Transverse colon (tissue), 4 donors: ENCODE data around the gene IYD. TPM values are rescaled to one million over a fixed set of nuclear protein-coding genes. Genes with fewer than 3 reads are reported as not detected.

ENCODE experiments used
- DNase-seq: peaks from one replicate; pipeline ENCODE4 v3.0.0-alpha.2; 2019
- H3K27ac ChIP-seq, 4 donors: fragments of 200-600 bp; sonication (generic); 2 replicates each; pipeline ENCODE4 v1.5.1; 2016 to 2018; ENCODE audit warnings: inconsistent platforms in 4 of 4
- H3K27me3 ChIP-seq: fragments of 200-600 bp; sonication (generic); 2 replicates; pipeline ENCODE4 v1.5.1; 2017; ENCODE audit warnings: inconsistent platforms
- H3K36me3 ChIP-seq, 4 donors: fragments of 200-600 bp; sonication (generic); 2 replicates each; pipeline ENCODE4 v1.5.1; 2017 to 2019; ENCODE audit warnings: inconsistent platforms in 4 of 4
- H3K4me1 ChIP-seq, 4 donors: fragments of 200-600 bp; sonication (generic); 2 replicates each; pipeline ENCODE4 v1.5.1; 2017 to 2020; ENCODE audit warnings: inconsistent platforms in 4 of 4
- H3K4me3 ChIP-seq, 4 donors: fragments of 200-600 bp; sonication (generic); 1 replicate in 1 of 4; 2 replicates in 3 of 4; pipeline versions ENCODE4 v1.5.1 to v1.6.1; 2017 to 2019; ENCODE audit warnings: inconsistent platforms in 4 of 4
- H3K9me3 ChIP-seq, 2 donors: fragments of 200-600 bp; sonication (generic); 2 replicates each; pipeline ENCODE4 v1.5.1; 2017 to 2019; ENCODE audit warnings: inconsistent platforms in 2 of 2
- CTCF ChIP-seq, 5 experiments: fragments of 200-600 bp in 3 of 5; fragments of 450-650 bp in 2 of 5; sonication (generic) in 3 of 5; IDR thresholded peaks; 1 replicate in 2 of 5; 2 replicates in 3 of 5; pipeline ENCODE4 v1.5.1; 2016 to 2017; ENCODE audit warnings: antibody characterized with exemption in 5 of 5, inconsistent platforms in 3 of 5, mild to moderate bottlenecking in 2 of 5, moderate library complexity in 1 of 5
- EP300 ChIP-seq: sonication (generic); formaldehyde crosslinking; IDR thresholded peaks from one replicate; pipeline ENCODE4 v1.6.1; 2017; ENCODE audit warnings: antibody characterized with exemption, low read depth
- POLR2A ChIP-seq: fragments of 450-650 bp; IDR thresholded peaks from one replicate; pipeline ENCODE4 v1.6.1; 2016; ENCODE audit warnings: antibody characterized with exemption, mild to moderate bottlenecking, moderate library complexity
- POLR2AphosphoS5 ChIP-seq, 3 donors: sonication (generic); formaldehyde crosslinking; IDR thresholded peaks; one replicate each; pipeline ENCODE4 v1.6.1; 2016; ENCODE audit warnings: antibody characterized with exemption in 3 of 3
- WGBS, 2 donors: methylation state at CpG; one replicate each; pipeline ENCODE4 v1.1.5; 2018; ENCODE audit warnings: low coverage in 1 of 2; 5-methylcytosine and 5-hydroxymethylcytosine counted together
- in situ Hi-C, 4 donors: fragments of 200-750 bp; cut with MboI; loops; one replicate each; pipeline versions ENCODE4 v1.15.0 to v1.15.1; 2017; ENCODE audit warnings: low sequenced_read_pairs in 3 of 4, low pct_ligation_motif_present in 1 of 4, low pct_unique_long_range_greater_than_20kb in 1 of 4
- intact Hi-C: fragments of 100-400 bp; cut with DNase I; formaldehyde crosslinking; loops from one replicate; pipeline ENCODE4 v1.15.1; 2023; ENCODE audit warnings: low total_unique reads
- total RNA-seq, 4 donors: library from RNA; depleted of rRNA; stranded (reverse); fragments of >200 nt; gene quantifications; one replicate each; pipeline ENCODE4 v1.1.0, GENCODE V29; 2016

Gene IYD
- total RNA-seq, 4 donors from 2014 or later: 8.4 to 16.7 (median 12.3) TPM

GRCh38 chr6:150331344-150331743 lies 37.5 kb upstream of the IYD start:
- Histone ChIP-seq H3K27ac (no peak overlapping the region), H3K4me3 (no peak overlapping the region), H3K4me1 (no peaks in the 10 kb centered on the region), H3K27me3 (no peaks in the 10 kb centered on the region), H3K9me3 (no peaks in the 10 kb centered on the region), H3K36me3 (no peaks in the 10 kb centered on the region)
- DNase-seq: no peak
- intact Hi-C loops (loop anchor here (5.0 kb wide), 1 partner anchor 249 kb away; no protein-coding TSS in a partner anchor), in situ Hi-C loops (loop anchor here in 3 of 4 donors (10.0 kb wide), 1 partner anchor 247 kb away; no protein-coding TSS in a partner anchor)
- TF ChIP-seq POLR2AphosphoS5 (IDR thresholded peaks at IDR 0.05) (no peak), CTCF (IDR thresholded peaks at IDR 0.05) (no peak), POLR2A (no peak), EP300 (no peak)

DNA sequence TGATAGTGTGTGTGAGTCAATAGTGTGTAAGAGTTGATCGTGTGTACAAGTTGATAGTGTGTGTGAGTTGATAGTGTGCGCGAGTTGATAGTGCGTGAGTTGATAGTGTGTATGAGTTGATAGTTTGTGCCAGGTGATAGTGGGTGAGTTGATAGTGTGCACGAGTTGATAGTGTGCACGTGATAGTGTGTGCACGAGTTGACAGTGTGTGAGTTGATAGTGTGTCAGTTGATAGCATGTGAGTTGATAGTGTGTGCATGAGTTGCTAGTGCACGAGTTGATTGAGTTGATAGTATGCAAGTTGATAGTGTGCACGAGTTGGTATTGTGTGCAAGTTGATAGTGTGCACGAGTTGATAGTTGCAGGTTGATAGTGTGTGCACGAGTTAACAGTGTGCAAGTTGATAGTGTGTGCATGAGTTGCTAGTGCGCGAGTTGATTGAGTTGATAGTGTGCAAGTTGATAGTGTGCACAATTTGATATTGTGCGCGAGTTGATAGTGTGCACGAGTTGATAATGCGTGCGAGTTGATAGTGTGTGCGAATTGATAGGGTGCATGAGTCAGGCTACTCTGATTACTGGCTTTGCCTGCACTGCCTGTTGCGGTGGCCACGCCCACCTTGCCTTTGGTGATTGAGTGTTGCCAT lies 35.8 kb upstream of the IYD start:
- H3K4me3 ChIP-seq: no peak overlapping the region
- H3K9me3 ChIP-seq: no peaks in the 10 kb centered on the region
- no peaks in the 10 kb centered on the region for H3K36me3 ChIP-seq
- no peak for TF ChIP-seq EP300
- no peak for TF ChIP-seq POLR2AphosphoS5 (IDR thresholded peaks at IDR 0.05)
- TF ChIP-seq POLR2A: no peak
- TF ChIP-seq CTCF (IDR thresholded peaks at IDR 0.05): no peak
- 94 to 96% methylated on average over 12 to 21 of the region's 21 CpGs for WGBS, 2 donors
- H3K27me3 ChIP-seq: no peaks in the 10 kb centered on the region
- intact Hi-C loops: loop anchor here (5.0 kb wide), 1 partner anchor 251 kb away; no protein-coding TSS in a partner anchor
- no peak for DNase-seq
- in situ Hi-C loops: loop anchor here in 3 of 4 donors (10.0 kb wide), 1 partner anchor 248 kb away; no protein-coding TSS in a partner anchor
- H3K4me1 ChIP-seq: no peaks in the 10 kb centered on the region
- H3K27ac ChIP-seq: no peak overlapping the region

DNA sequence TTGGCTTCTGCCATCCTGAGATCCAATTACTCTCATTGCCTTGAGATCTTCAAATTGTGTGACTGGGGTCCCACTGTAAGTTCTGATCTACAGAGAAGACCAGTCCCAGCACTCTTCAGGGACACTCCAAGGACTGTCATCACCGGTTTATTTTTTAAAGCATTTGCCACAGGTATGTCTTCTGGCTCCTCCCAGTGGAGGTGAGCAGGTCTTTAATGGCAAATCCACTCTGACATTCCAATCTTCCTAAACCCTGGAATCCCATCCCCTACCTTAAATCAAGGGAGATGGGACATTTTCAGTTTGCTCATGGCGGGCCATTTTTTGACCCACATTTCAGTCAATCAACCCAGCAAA lies 35.2 kb upstream of the IYD start:
- in situ Hi-C loops (loop anchor here in 3 of 4 donors (10.0 kb wide), 1 partner anchor 249 kb away; no protein-coding TSS in a partner anchor), intact Hi-C loops (loop anchor here (5.0 kb wide), 1 partner anchor 251 kb away; no protein-coding TSS in a partner anchor)
- 60 to 92% methylated on average over 1 to 2 of the region's 2 CpGs for WGBS, 2 donors
- Histone ChIP-seq H3K36me3 (no peaks in the 10 kb centered on the region), H3K4me3 (no peak overlapping the region), H3K9me3 (no peaks in the 10 kb centered on the region), H3K27ac (no peak overlapping the region), H3K4me1 (no peaks in the 10 kb centered on the region), H3K27me3 (no peaks in the 10 kb centered on the region)
- DNase-seq: no peak
- TF ChIP-seq POLR2AphosphoS5 (IDR thresholded peaks at IDR 0.05) (no peak), POLR2A (no peak), EP300 (no peak), CTCF (IDR thresholded peaks at IDR 0.05) (no peak)

GRCh38 chr6:150334790-150335783 lies 33.7 kb upstream of the IYD start:
- no peaks in the 10 kb centered on the region for H3K36me3 ChIP-seq
- H3K4me3 ChIP-seq: no peak overlapping the region
- no peaks in the 10 kb centered on the region for H3K4me1 ChIP-seq
- DNase-seq: peak; percentile 44
- WGBS, 2 donors: 56 to 68% methylated on average over 6 to 7 of the region's 7 CpGs
- intact Hi-C loops (loop anchor here (5.0 kb wide), 1 partner anchor 253 kb away; no protein-coding TSS in a partner anchor), in situ Hi-C loops (loop anchor here (5.0 to 10.0 kb wide), 2 partner anchors 250 to 253 kb away; no protein-coding TSS in a partner anchor)
- no peaks in the 10 kb centered on the region for H3K27me3 ChIP-seq
- no peak overlapping the region for H3K27ac ChIP-seq
- TF ChIP-seq POLR2A (no peak), POLR2AphosphoS5 (IDR thresholded peaks at IDR 0.05) (no peak), EP300 (no peak), CTCF (IDR thresholded peaks at IDR 0.05) (peak; percentile 73 to 87 (median 79))
- H3K9me3 ChIP-seq: no peaks in the 10 kb centered on the region
